Coronary artery (tissue), 2 donors: ENCODE measurements around the gene HDAC10.

Experiments used
- DNase-seq: peaks from one replicate; pipeline ENCODE4 v3.0.0-alpha.2; 2017; ENCODE audit warnings: low spot score
- H3K27ac ChIP-seq, 2 donors: fragments of 200-600 bp; sonication (generic); one replicate each; pipeline ENCODE4 v1.5.1; 2016 to 2019
- H3K4me3 ChIP-seq: fragments of 200-600 bp; sonication (generic); 2 replicates; pipeline ENCODE4 v1.5.1; 2016; ENCODE audit warnings: mild to moderate bottlenecking, moderate library complexity
- CTCF ChIP-seq: fragments of 200-600 bp; sonication (generic); IDR thresholded peaks from one replicate; pipeline ENCODE4 v1.5.1; 2019; ENCODE audit warnings: antibody characterized with exemption

The HDAC10 gene

GRCh38 chr22:50224071-50224470 lies 27.0 kb downstream of the HDAC10 start:
- no peak for DNase-seq
- no peak for TF ChIP-seq CTCF
- Histone ChIP-seq H3K27ac (no peak overlapping the region), H3K4me3 (no peak overlapping the region)

- DNase-seq = no peak
- no peak overlapping the region for H3K4me3 ChIP-seq
- no peak for TF ChIP-seq CTCF
- H3K27ac ChIP-seq = no peak overlapping the region
These were observed 28.6 kb downstream of the HDAC10 start for GRCh38 chr22:50222508-50222907.

- no peak overlapping the region for H3K4me3 ChIP-seq
- no peak for TF ChIP-seq CTCF
- DNase-seq = no peak
- no peak overlapping the region for H3K27ac ChIP-seq
These were observed 29.4 kb downstream of the HDAC10 start for GRCh38 chr22:50221410-50222300.

GRCh38 chr22:50220603-50221409 lies 30.3 kb downstream of the HDAC10 start:
- no peak for DNase-seq
- Histone ChIP-seq H3K27ac (no peak overlapping the region), H3K4me3 (no peak overlapping the region)
- TF ChIP-seq CTCF = no peak

GRCh38 chr22:50219800-50220602 lies 31.1 kb downstream of the HDAC10 start:
- no peak for TF ChIP-seq CTCF
- no peak for DNase-seq
- H3K4me3 ChIP-seq = no peak overlapping the region
- no peak overlapping the region for H3K27ac ChIP-seq

GRCh38 chr22:50218996-50219727 lies 31.9 kb downstream of the HDAC10 start:
- Histone ChIP-seq H3K27ac (no peak overlapping the region), H3K4me3 (no peak overlapping the region)
- no peak for TF ChIP-seq CTCF
- no peak for DNase-seq
